B cell (primary cell): ENCODE results near the gene MINDY4B. TPM values are rescaled to one million over a fixed set of nuclear protein-coding genes. Genes with fewer than 3 reads are reported as not detected.

Source experiments
- ATAC-seq: fragments of 200-7000 bp; cut with Tn5 transposase; one replicate; pipeline ENCODE4 v1.10.0; 2021; ENCODE audit warnings: low read depth, mild to moderate bottlenecking, moderate number of reproducible peaks, moderate library complexity
- CTCF ChIA-PET: fragments of 350-600 bp; sonication (Branson Sonifier 250); formaldehyde crosslinking; loops from one replicate; lab custom pipeline; 2021; ENCODE audit warnings: antibody characterized with exemption, inconsistent platforms; lab: Charles Lee
- POLR2A ChIA-PET: fragments of 350-600 bp; sonication (Branson Sonifier 250); formaldehyde crosslinking; loops from one replicate; lab custom pipeline; 2021; ENCODE audit warnings: antibody characterized with exemption; lab: Charles Lee
- DNase-seq: peaks from one replicate; pipeline ENCODE4 v3.0.0; 2013
- H2AFZ ChIP-seq: 2 replicates; pipeline ENCODE4 v1.6.1; 2012; ENCODE audit warnings: mild to moderate bottlenecking, low read depth, low read length; ENCODE audit not compliant: insufficient read depth, poor library complexity, severe bottlenecking
- H3K27ac ChIP-seq, 2 donors: 1 replicate in 1 of 2; 2 replicates in 1 of 2; pipeline ENCODE4 v1.5.1; 2012 to 2013; ENCODE audit warnings: low read length in 2 of 2, mild to moderate bottlenecking in 2 of 2, moderate library complexity in 1 of 2
- H3K27me3 ChIP-seq, 4 experiments: fragments of 200-600 bp in 1 of 4; sonication (generic) in 1 of 4; replicated peaks in 1 of 4; 1 replicate in 2 of 4; 2 replicates in 2 of 4; pipeline versions ENCODE4 v1.6.1 to v1.7.0; 2013 to 2016; ENCODE audit warnings: low read length in 3 of 4, mild to moderate bottlenecking in 2 of 4, mixed read lengths in 1 of 4, moderate library complexity in 1 of 4; ENCODE audit not compliant: insufficient read depth in 4 of 4, control insufficient read depth in 3 of 4; ENCODE audit errors: control extremely low read depth in 1 of 4
- H3K36me3 ChIP-seq, 2 experiments: replicated peaks in 1 of 2; 1 replicate in 1 of 2; 2 replicates in 1 of 2; pipeline versions ENCODE4 v1.6.1 to v1.7.1; 2013; ENCODE audit warnings: low read length in 1 of 2; ENCODE audit not compliant: insufficient read depth in 2 of 2, control insufficient read depth in 1 of 2; ENCODE audit errors: control extremely low read depth in 1 of 2, extremely low read depth in 1 of 2
- H3K4me1 ChIP-seq, 2 donors: fragments of 200-600 bp in 1 of 2; sonication (generic) in 1 of 2; 1 replicate in 1 of 2; 2 replicates in 1 of 2; pipeline versions ENCODE4 v1.5.1 to v1.6.1; 2013 to 2017; ENCODE audit warnings: low read length in 2 of 2; ENCODE audit not compliant: control insufficient read depth in 2 of 2, insufficient read depth in 2 of 2
- H3K4me2 ChIP-seq: replicated peaks from 2 replicates; pipeline ENCODE3; 2012; ENCODE audit warnings: mild to moderate bottlenecking, low read depth, low read length; ENCODE audit not compliant: poor library complexity, severe bottlenecking
- H3K4me3 ChIP-seq, 5 experiments: fragments of 200-600 bp in 1 of 5; sonication (generic) in 1 of 5; 1 replicate in 3 of 5; 2 replicates in 2 of 5; pipeline versions ENCODE4 v1.5.1 to v1.7.0; 2011 to 2016; ENCODE audit warnings: low read length in 4 of 5, mild to moderate bottlenecking in 4 of 5, low read depth in 2 of 5, control low read depth in 1 of 5, moderate library complexity in 1 of 5; ENCODE audit not compliant: insufficient read depth in 1 of 5; ENCODE audit errors: control extremely low read depth in 1 of 5, extremely low read depth in 1 of 5
- H3K79me2 ChIP-seq: fragments of 200-600 bp; sonication (generic); one replicate; pipeline ENCODE4 v1.6.0; 2016; ENCODE audit warnings: low read length; ENCODE audit not compliant: control insufficient read depth, insufficient read depth
- H3K9ac ChIP-seq: fragments of 200-600 bp; sonication (generic); 2 replicates; pipeline ENCODE4 v1.6.1; 2017; ENCODE audit warnings: mild to moderate bottlenecking, low read length, moderate library complexity
- H3K9me3 ChIP-seq, 3 donors: one replicate each; pipeline versions ENCODE4 v1.6.1 to v1.7.1; 2013; ENCODE audit warnings: low read length in 2 of 3; ENCODE audit not compliant: control insufficient read depth in 2 of 3, insufficient read depth in 1 of 3; ENCODE audit errors: control extremely low read depth in 1 of 3
- H4K20me1 ChIP-seq: 2 replicates; pipeline ENCODE4 v1.6.0; 2012; ENCODE audit warnings: mild to moderate bottlenecking, low read length; ENCODE audit not compliant: insufficient read depth, control insufficient read depth, poor library complexity, severe bottlenecking
- H3K27ac Mint-ChIP-seq: one replicate; pipeline ENCODE4 v1.8.0; 2021; ENCODE audit warnings: mixed read lengths
- H3K27me3 Mint-ChIP-seq: one replicate; pipeline ENCODE4 v1.8.0; 2021; ENCODE audit warnings: mixed read lengths
- H3K4me1 Mint-ChIP-seq: one replicate; pipeline ENCODE4 v1.8.0; 2021; ENCODE audit warnings: mixed read lengths
- H3K4me3 Mint-ChIP-seq: one replicate; pipeline ENCODE4 v1.8.0; 2021; ENCODE audit warnings: mixed read lengths
- H3K9me3 Mint-ChIP-seq: one replicate; pipeline ENCODE4 v1.8.0; 2022; ENCODE audit warnings: mixed read lengths; ENCODE audit not compliant: insufficient read depth
- EZH2 ChIP-seq: IDR thresholded peaks from 2 replicates; pipeline ENCODE4 v1.6.1; 2012; ENCODE audit warnings: borderline replicate concordance, low read depth, mild to moderate bottlenecking, moderate library complexity, low read length; ENCODE audit not compliant: insufficient read depth, poor library complexity, severe bottlenecking
- WGBS: methylation state at CpG from one replicate; pipeline ENCODE4 v1.1.5; 2013; ENCODE audit warnings: missing lambda C conversion rate; ENCODE audit not compliant: insufficient coverage; 5-methylcytosine and 5-hydroxymethylcytosine counted together
- intact Hi-C: fragments of 100-400 bp; cut with micrococcal nuclease; formaldehyde crosslinking; loops from one replicate; pipeline ENCODE4 v1.10.0; 2022
- polyA plus RNA-seq: library from polyadenylated mRNA; depleted of rRNA; stranded (reverse); fragments of >200 nt; gene quantifications from 2 replicates; pipeline ENCODE4 v1.2.3, GENCODE V29; 2012
- total RNA-seq, 2 donors: library from RNA; stranded (reverse); fragments of 120-200 nt in 1 of 2; gene quantifications; 1 replicate in 1 of 2; 2 replicates in 1 of 2; pipeline versions ENCODE4 v1.2.3 to v1.2.4, GENCODE V29; 2013 to 2022
- TF ChIP-seq, protein P1 (sequence below): fragments of 200-600 bp; IDR thresholded peaks from one replicate; pipeline ENCODE4 v1.8.0; 2022; ENCODE audit warnings: antibody characterized with exemption, mild to moderate bottlenecking

Gene MINDY4B
- total and polyA plus RNA-seq, 2 donors (not counting 1 experiment from before 2014, with no cell fraction given), result not detected

GRCh38 chr3:150928234-150928633 is 23.0 kb upstream of the MINDY4B start:
- no peak overlapping the region for H2AFZ ChIP-seq
- ATAC-seq, result no peak
- H3K4me3 ChIP-seq, result no peak overlapping the region
- ChIA-PET CTCF (no interaction called here), POLR2A (no interaction called here)
- no peaks in the 10 kb centered on the region for H3K9me3 ChIP-seq
- no peaks in the 10 kb centered on the region for H3K9me3 Mint-ChIP-seq
- 100% methylated on average over 1 of the region's 1 CpG for WGBS
- H3K4me3 Mint-ChIP-seq, result no peak overlapping the region
- no peak overlapping the region for H3K27ac ChIP-seq
- intact Hi-C loops, result no loop called here
- no peak for DNase-seq
- peaks cover 12 to 14% of the 10 kb centered on the region in 2 donors for H3K4me1 ChIP-seq
- no peaks in the 10 kb centered on the region for H3K36me3 ChIP-seq
- no peak for TF ChIP-seq EZH2
- TF ChIP-seq, protein P1, sequence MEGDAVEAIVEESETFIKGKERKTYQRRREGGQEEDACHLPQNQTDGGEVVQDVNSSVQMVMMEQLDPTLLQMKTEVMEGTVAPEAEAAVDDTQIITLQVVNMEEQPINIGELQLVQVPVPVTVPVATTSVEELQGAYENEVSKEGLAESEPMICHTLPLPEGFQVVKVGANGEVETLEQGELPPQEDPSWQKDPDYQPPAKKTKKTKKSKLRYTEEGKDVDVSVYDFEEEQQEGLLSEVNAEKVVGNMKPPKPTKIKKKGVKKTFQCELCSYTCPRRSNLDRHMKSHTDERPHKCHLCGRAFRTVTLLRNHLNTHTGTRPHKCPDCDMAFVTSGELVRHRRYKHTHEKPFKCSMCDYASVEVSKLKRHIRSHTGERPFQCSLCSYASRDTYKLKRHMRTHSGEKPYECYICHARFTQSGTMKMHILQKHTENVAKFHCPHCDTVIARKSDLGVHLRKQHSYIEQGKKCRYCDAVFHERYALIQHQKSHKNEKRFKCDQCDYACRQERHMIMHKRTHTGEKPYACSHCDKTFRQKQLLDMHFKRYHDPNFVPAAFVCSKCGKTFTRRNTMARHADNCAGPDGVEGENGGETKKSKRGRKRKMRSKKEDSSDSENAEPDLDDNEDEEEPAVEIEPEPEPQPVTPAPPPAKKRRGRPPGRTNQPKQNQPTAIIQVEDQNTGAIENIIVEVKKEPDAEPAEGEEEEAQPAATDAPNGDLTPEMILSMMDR, result no peak
- no peak overlapping the region for H3K27ac Mint-ChIP-seq
- peaks cover 26% of the 10 kb centered on the region for H3K27me3 Mint-ChIP-seq
- H3K79me2 ChIP-seq, result no peaks in the 10 kb centered on the region
- peaks cover 12% of the 10 kb centered on the region for H3K4me1 Mint-ChIP-seq
- no peak overlapping the region for H3K4me2 ChIP-seq
- H4K20me1 ChIP-seq, result no peaks in the 10 kb centered on the region
- H3K27me3 ChIP-seq, result peaks cover 0 to 4% (median 1%) of the 10 kb centered on the region in 4 experiments
- no peak overlapping the region for H3K9ac ChIP-seq

DNA sequence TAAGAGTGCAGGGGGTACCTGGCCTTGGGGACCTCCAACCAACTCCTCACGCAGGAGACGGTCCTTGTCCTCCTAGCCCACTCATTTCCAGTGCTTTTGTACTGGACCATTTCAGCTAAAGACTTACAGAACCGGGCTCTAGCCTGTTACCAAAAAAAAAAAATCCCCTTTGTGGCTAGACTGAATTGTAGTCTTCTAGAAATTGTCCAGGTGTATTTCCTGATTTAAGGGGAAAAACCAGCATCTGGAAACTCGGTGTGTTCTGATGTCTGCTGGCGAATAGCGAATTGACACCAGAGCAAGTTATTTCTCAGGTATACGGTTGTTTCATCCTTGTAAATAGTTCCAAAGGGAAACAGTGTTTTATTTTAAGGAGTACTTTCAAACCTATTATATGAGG is 21.1 kb upstream of the MINDY4B start:
- intact Hi-C loops, result no loop called here
- ATAC-seq (no peak), DNase-seq (peak; percentile 13)
- H3K79me2 ChIP-seq, result no peaks in the 10 kb centered on the region
- CTCF ChIA-PET, result interaction anchor here (0.8 to 1.3 kb wide), 3 partner anchors 11 to 913 kb away, joined by 3 to 6 read pairs (median 3); no protein-coding TSS in a partner anchor
- H4K20me1 ChIP-seq, result no peaks in the 10 kb centered on the region
- H3K4me3 ChIP-seq, result no peak overlapping the region
- POLR2A ChIA-PET, result no interaction called here
- H3K27ac ChIP-seq, result no peak overlapping the region
- no peaks in the 10 kb centered on the region for H3K9me3 ChIP-seq
- no peak overlapping the region for H3K9ac ChIP-seq
- 77% methylated on average over 4 of the region's 7 CpGs for WGBS
- Mint-ChIP-seq H3K27me3 (peaks cover 18% of the 10 kb centered on the region), H3K9me3 (no peaks in the 10 kb centered on the region), H3K4me3 (no peak overlapping the region), H3K27ac (no peak overlapping the region), H3K4me1 (peaks cover 12% of the 10 kb centered on the region)
- peak overlapping the region; percentile 76 for H2AFZ ChIP-seq
- H3K27me3 ChIP-seq, result peaks cover 0 to 3% (median 0%) of the 10 kb centered on the region in 4 experiments
- peak overlapping the region; percentile 73 for H3K4me2 ChIP-seq
- H3K36me3 ChIP-seq, result no peaks in the 10 kb centered on the region
- H3K4me1 ChIP-seq, result peaks cover 12 to 14% of the 10 kb centered on the region in 2 donors
- TF ChIP-seq EZH2, result no peak
- TF ChIP-seq, protein P1, result no peak
